ENCODE results near the gene CDKL1.
"Not testable (repeated sequence)": the region's sequence is repeated elsewhere in the genome, so short reads cannot be mapped to it uniquely, and the experiment has no call there.

Gene CDKL1

GRCh38 chr14:50360851-50361250, 35.8 kb downstream of the CDKL1 start:
- in situ Hi-C loops (cut with HindIII; ENCODE audit: low sequenced_read_pairs): no loop called here
- no peak for DNase-seq (ENCODE audit: low read depth, low spot score)
- no peak overlapping the region for H3K4me3 ChIP-seq (ENCODE audit: low read depth, low read length)
- no peak for TF ChIP-seq CTCF (IDR thresholded peaks at IDR 0.05; ENCODE audit: low read depth, low read length)

GRCh38 chr14:50360093-50360492, 36.6 kb downstream of the CDKL1 start:
- no peak for TF ChIP-seq CTCF (IDR thresholded peaks at IDR 0.05; ENCODE audit: low read depth, low read length)
- no peak for DNase-seq (ENCODE audit: low read depth, low spot score)
- H3K4me3 ChIP-seq (ENCODE audit: low read depth, low read length): no peak overlapping the region
- in situ Hi-C loops (cut with HindIII; ENCODE audit: low sequenced_read_pairs): no loop called here

- no peak for DNase-seq (ENCODE audit: low read depth, low spot score)
- H3K4me3 ChIP-seq (ENCODE audit: low read depth, low read length): no peak overlapping the region
- in situ Hi-C loops (cut with HindIII; ENCODE audit: low sequenced_read_pairs): no loop called here
- no peak for TF ChIP-seq CTCF (IDR thresholded peaks at IDR 0.05; ENCODE audit: low read depth, low read length)
These were observed 37.0 kb downstream of the CDKL1 start for GRCh38 chr14:50359631-50360030.

- no peak overlapping the region for H3K4me3 ChIP-seq (ENCODE audit: low read depth, low read length)
- in situ Hi-C loops (cut with HindIII; ENCODE audit: low sequenced_read_pairs): no loop called here
- TF ChIP-seq CTCF (IDR thresholded peaks at IDR 0.05; ENCODE audit: low read depth, low read length): no peak
- no peak for DNase-seq (ENCODE audit: low read depth, low spot score)
These were observed 38.8 kb downstream of the CDKL1 start for GRCh38 chr14:50357753-50358395.

GRCh38 chr14:50357124-50357523, 39.6 kb downstream of the CDKL1 start:
- H3K4me3 ChIP-seq (ENCODE audit: low read depth, low read length): no peak overlapping the region
- no peak for DNase-seq (ENCODE audit: low read depth, low spot score)
- in situ Hi-C loops (cut with HindIII; ENCODE audit: low sequenced_read_pairs): no loop called here
- TF ChIP-seq CTCF (IDR thresholded peaks at IDR 0.05; ENCODE audit: low read depth, low read length): no peak

GRCh38 chr14:50356283-50356682, 40.4 kb downstream of the CDKL1 start:
- in situ Hi-C loops (cut with HindIII; ENCODE audit: low sequenced_read_pairs); H3K4me3 ChIP-seq (ENCODE audit: low read depth, low read length); DNase-seq (ENCODE audit: low read depth, low spot score): not testable (repeated sequence)

GRCh38 chr14:50355692-50356091, 41.0 kb downstream of the CDKL1 start:
- no peak overlapping the region for H3K4me3 ChIP-seq (ENCODE audit: low read depth, low read length)
- DNase-seq (ENCODE audit: low read depth, low spot score): no peak
- in situ Hi-C loops (cut with HindIII; ENCODE audit: low sequenced_read_pairs): no loop called here
- TF ChIP-seq CTCF (IDR thresholded peaks at IDR 0.05; ENCODE audit: low read depth, low read length): no peak
